NCI-H1048 (cell line): ENCODE measurements around the gene FAM234B.

Experiments used
- DNase-seq: peaks from one replicate; lab custom pipeline; 2025; lab: John Stamatoyannopoulos, UW

Gene FAM234B

DNA sequence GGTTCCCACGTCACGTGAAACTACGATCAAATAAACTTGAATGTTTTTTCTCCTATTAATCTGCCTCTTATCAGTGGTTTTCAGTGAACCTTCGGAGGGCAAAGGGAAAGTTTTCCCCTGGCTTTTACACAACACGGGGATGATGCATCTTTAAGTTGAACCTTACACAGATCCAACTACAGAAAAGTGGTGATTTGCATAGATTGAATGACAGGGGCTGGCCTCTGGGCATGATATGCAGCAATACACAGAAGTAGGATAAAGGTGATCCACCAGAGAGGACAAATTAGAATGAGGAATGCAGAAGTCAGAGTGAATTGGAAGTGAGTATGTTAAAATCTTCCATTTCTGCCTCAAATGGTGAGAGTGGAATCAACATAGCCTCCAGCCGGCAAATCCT is 47.7 kb downstream of the FAM234B start:
- no peak for DNase-seq

DNA sequence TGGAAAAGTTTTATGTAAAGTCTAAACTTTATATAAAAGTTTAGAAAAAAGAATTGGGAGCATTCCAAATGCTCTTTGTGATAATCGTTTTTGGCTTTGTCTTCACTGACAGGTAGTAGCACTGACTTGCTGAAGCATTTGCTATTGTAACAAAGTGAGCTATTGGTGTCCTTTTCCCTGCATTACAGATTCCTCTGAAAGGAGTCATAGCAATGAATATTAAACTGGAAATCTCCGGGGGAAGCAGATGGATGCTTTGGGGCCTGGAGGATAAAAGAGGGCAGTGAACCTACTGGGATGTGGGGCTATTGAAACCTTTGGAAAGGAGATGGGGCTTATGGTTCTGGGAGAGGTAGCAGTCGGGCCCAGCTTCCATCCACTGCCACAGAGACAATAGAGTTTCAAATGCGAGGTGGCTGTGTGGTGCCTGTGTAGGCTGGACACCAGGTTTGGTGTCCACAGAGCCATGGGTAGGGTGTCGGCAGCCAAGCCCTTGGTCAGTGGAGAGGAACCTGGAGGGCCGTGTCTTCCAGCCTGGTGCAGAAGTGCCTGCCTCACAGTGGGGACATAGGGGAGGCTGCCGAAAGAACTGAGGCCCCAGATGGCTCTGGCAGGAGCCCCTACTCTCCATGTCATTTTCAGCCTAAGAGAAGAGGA is 49.1 kb downstream of the FAM234B start:
- no peak for DNase-seq

DNA sequence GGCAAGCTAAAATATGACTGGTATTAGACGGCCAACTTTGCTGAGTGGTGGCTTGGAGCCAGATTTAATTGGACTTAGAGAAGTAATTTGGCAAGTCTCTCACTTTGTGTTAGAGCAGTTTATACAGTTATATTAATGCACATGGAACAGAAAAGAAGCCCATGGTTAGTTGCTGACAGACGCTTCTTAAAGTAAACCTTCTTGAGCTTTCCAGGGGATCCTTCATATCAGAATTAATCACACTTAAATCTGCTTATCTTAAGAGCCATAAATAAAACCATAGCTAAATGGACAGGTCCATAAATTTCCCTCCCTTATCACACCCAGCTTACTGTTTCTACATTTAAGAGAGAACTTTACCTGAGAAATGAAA is 49.7 kb downstream of the FAM234B start:
- no peak for DNase-seq

DNA sequence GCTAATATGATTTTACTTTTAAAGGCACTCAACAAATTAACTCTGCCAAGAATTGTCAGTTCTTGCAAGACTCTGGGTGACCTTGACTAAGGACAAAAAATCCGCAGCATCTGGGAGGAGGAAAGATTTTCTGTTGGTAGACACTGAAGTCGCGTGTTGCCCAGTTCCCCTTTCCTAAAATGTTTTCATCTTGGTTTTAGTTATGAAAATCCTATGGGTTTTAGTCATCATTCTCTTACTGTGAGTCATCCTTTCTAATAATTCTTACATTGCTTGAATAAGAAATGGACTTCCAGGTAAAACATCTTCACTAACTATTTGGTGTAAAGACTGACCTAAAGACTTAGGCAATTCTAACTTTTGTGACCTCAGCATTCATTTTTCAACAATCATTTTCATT is 50.2 kb downstream of the FAM234B start:
- no peak for DNase-seq

DNA sequence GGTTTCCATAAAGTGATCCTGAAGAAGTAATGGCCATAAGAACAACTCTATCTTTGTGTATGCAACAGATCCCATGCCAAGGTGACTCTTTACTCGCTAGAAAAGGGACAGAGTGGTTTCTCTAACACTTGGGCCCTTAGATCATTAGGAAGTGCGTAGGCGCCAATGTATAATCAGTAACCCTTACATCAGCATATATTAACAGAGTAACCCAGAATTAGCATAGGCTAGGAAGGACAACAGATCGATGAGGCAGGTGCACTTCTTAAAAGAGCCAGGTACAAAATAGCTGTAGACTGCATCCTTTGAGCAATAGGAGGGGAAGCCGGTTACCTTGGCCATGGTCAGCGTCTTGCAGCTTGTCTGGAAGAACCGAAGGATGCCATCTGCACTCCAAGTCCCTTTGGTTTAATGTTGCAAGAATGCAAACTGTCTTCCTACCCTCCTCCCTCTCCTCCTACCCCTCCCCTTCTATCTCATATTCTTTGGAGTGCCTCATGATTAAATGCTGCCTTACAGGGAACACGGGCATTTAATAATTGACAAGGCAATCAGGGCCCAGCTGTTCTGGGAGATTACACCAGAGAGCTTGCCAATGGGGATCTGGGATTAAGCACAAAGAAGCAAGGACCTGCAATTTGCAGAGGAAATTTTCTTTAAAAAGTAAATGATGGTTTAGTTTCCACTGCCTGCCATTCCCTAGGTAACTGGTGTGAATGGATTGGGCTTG is 51.2 kb downstream of the FAM234B start:
- no peak for DNase-seq

DNA sequence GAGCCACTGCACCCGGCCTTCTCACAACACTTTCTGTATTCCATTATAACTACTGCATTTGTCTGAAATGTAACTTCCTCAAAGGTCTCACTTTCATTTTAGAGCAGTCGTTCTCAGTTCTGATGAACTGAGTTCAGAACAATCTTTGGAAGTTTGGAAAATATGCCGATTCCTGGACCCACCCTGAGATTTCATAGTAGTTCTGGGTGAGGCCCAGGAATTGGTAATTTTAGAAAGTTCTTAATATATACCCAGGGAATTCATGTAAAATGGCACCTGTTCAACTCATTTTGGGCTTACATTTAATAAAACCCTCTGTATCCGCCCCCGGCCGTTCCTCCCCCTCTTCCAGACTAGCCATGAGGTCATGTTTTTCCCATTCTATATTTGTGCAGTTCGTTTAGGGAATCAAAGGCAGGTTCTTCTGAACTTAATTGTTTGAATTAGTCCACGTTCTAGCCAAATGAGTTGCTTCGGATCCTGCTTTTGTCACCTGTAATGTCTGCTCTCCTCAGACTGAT is 53.4 kb downstream of the FAM234B start:
- DNase-seq = no peak

DNA sequence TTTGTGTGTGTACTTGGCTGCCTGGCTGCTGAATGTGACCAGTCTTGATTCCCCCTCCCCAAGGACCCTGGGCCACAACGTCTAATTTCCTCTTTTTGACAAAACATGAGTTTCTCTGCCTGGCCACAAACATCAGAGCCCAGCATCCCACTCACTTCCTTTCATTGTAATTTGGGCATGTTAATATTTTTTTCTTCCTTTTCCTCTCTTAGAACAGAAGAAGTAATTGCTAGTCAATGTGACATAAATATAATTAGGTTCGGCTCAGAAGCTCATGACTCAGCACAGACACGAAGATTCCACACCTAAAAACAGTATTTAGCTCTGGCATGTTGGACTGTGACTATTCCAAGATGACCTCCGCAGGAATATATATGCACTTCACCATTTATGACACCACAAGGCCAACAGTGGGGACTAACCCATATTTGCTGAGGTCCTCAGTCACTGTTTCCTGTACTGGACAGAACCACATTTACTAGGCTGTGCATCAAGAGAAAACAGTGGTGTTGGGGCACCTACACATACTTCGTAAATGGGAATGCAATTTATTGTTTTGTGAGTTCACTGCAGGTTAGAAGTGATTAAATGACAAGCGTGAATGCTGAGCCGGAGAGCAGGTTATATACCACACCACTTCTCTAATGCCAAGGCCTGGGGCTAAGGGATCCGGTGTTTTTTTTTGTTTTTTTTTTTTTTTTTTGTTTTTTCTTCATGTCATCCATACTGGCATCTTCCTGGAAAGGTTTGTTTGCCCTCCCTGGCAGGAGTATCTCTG is 55.1 kb downstream of the FAM234B start:
- no peak for DNase-seq

DNA sequence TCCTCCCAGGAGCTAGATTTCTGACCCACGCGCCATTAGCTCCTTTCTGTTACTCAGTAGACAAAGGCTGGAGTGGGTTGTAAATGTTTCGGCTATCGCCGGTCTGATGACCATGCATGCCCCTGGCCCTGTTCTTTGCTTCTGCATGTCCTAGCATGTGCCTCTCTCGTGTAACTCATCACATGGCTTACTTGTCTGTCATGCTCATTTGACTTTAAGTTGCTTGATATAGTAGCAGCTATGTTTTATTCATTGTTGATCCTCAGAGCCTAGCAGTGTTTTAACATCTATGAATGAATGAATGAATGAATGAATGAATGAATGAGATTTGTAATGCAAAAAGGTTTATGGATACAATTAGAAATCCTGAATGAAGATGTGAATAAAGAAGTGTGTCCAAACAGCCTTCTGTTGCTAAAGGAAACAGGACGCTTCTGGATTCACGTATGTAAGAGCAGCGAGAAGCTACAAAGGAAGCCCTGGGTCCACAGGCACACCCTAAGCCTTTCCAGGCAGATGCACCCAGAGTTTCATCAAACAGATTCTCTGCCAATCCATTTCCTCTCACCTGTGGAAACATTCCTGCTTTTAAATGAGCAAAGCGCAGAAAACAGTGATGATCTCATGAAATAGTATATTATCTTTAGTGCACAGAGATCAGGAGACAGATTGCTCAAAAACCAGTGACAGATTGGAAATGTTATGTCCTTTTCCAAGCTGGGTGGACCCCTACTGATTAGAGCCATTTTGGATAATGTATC is 55.8 kb downstream of the FAM234B start:
- no peak for DNase-seq

DNA sequence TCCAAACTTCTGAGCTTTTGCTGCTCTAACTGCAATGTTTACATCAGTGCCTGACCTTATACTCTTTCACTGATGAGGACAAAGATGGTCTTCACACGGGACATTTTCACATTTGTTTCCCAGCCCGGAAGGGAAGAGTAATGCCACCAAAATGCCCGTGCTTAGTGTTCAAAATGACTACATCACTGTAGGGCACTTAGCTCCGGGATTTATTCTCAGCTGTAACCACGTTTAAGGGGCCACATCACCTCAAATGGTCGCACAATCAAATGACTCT is 56.4 kb downstream of the FAM234B start:
- no peak for DNase-seq

DNA sequence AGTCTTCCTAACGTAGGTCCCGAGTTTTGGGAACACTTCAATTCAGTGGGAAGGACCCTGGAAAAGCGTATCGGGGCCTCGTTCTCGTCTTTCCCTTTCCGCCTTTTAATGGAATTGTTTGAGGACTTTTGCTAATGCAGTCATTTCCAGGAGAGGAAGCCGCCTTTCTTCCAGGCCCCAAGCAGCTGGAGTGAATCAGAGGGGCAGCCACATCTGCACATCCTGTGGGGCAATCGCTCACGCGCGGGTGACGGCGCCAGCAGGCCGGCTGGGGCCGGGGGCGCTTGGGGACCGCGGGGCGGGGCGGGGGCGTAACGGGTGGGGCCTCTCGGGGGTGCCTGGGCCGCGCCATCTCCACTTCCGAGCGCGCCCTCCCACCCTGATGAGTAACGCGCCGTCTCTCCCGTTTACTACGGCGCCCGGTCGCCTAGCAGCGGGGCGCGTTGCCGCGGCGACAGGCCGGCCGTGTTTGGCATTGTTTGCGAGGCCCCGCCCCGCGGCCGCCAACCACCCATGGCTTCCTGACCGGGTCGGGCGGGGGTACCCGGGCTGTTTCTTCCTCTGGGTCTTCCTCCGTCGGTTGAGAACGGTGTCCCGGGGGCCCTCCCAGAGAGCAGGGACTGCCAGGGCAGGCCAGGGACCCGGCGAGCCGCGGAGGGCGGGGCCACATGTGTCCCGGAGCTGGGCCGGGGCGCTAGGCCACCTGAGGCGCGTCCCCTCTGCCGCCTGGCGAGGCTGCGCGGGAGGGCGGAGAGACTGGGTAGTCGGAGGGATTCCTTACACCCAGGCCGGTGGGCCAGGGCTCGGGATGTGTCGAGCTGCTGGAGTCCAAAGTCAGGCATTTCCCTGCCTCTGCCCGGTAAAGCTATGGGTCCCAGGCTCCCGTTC is 56.9 kb downstream of the FAM234B start:
- DNase-seq = peak; percentile 49

DNA sequence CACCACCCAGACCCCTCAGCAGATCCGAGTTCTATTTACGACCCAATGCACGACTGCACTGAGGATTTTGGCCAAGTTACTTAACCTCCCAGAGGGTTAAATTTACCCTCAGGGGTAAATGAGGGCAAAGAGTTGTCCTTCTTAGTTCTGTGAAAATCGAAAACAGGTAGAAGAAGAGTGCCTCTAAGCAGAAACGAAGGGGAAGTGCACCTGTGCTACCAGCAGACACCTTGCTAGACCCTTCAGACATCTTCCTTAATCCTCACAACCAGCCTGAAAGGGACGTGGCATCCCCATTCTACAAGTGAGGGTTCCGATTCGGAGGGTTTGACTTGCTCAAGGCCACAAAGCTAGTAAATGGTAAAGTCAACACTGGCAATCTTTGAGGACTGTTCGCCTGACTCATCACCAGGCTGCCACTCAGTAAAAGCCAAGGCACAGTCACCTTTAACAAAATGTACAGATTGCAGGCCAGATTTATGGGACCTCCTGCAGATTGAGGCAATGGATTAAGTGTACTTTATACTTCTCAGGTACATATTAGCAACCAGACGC is 57.7 kb downstream of the FAM234B start:
- DNase-seq = no peak

DNA sequence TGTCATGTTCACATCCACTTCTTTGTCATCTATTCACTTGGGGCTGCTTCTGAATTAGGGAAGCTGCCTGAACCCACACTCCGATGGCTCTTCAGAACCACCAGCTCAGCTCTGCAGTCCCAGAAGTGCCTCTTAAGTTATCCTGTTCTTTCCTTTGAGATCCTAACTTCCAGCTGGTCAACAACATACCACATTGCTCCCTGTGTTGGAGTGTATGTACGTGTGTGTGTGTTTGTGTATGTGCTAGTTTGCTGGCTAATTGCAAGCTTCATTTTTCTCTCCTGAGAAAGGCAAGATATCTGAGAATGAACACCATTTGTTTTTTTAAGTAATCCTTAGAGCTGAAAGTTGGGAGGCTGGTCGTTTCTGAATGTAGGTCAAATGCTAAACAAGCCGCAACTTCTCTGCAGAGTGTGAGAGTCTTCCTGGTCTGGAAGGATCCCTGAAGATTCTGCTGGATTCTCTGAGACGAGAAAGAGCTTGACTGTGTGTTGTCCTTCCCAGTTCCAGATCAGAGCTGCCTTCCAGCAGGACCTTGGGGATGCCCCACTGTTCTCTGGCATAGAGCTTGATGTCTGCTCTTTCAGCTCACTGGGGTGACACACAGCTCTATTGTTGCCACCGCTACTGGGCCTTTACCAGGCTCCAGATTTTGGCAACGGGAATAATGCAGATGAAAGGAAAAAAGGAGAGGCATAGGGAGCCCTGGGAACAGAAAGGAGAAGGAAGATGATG is 58.4 kb downstream of the FAM234B start:
- no peak for DNase-seq

DNA sequence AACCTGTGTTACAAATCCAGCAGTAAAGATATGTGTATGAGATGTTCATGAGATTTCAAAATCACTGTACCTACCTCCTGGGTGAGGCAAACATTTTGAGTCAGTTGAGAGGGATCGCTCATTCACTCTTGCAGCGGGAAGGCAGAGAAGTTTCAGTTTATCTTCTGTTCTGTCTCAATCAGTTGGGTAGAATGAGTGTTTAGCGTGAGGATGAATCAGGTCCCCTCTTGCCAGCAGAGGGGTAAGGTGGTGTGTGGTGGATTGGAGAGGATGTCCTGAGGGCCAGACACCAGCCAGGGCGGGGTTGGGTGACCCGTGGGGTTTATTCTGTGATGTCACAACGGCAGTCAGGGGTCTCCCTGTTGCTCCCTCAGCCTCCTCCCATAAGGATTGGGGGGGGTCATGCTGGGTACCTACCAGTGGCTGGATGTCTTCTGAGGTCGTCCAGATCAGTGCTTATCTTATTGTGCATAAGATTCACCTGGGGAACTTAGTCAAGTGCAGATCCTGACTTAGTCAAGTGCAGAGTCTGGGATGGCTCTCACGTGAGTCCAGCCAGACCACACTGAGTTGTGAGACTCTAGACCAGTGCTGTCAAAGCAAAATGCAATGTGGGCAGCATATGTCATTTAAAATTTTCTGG is 59.3 kb downstream of the FAM234B start, which contains the start of gene GSG1:
GSG1 (minus strand) TSS at position 277 of the 643 bp plus-strand sequence; CDS start at position 122, 155 bp downstream.
- no peak for DNase-seq

DNA sequence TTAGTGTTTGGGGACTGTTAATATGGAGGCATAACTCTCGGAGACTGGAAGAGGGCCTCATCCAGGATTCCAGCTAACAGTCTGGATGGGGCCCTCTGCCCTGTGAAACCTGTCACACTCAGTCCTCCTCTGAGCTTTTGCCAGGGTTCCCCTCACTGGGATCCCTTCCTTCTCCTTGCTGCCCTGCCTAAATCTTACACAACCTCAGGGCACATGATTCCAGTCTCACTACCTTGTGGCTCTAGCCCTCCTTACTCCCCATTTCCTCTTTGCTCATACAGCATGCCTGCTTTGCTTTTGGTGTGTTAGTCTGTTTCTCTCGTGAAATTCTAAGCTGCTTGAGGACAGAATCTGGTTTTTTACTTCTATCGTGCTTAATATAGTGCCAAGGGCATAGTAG is 60.2 kb downstream of the FAM234B start:
- DNase-seq = no peak

DNA sequence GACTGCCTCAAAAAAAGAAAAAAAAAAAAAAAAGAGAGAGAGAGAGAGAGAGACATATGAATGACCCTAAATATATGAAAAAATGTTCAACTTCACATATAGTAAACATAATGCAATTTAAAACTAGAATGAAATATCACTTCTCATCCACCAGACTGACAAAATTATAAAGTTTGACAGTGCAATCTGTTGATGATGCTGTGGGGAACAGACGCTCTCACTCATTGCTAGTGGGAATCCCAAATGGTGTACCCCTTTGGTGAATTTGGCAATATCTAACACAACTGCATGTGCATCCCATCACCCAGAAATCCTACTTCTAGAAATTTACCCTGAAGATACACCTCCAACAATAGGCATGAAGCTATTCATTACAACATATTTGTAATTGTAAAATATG is 61.6 kb downstream of the FAM234B start:
- DNase-seq = no peak

DNA sequence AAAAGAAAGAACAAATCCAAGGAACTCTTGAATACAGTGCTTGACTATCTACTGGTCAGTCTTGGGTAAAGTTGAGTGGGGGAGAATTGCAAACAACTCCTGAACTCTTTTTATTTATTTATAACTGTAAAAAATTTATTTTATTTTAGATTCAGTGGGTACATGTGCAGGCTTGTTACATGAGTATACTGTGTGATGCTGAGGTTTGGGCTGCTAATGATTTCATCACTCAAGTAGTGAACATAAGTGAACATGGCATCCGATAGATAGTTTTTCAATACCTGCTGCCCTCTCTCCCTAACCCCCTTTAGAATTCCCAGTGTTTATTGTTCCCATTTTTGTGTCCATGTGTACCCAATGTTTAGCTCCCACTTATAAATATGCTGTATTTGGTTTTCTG is 62.5 kb downstream of the FAM234B start:
- DNase-seq = no peak

DNA sequence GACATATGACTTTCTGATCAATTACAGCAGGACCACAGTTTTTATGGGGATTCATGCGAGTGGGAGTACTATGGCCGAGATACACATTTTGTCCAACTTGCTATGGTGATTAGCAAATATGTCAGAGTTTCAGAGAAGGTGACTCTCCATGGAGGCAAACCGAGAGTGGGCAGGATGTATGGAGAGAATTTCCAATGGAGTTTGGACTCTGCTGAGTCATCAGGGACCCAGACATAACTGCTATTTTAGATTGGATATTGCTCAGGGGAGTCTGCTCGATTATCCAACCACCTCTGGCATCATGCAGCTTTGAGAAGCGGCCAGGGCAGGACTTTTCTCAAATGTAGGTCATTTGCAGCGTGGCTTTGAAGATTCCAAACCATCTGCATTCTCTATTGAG is 68.8 kb downstream of the FAM234B start:
- DNase-seq = no peak

DNA sequence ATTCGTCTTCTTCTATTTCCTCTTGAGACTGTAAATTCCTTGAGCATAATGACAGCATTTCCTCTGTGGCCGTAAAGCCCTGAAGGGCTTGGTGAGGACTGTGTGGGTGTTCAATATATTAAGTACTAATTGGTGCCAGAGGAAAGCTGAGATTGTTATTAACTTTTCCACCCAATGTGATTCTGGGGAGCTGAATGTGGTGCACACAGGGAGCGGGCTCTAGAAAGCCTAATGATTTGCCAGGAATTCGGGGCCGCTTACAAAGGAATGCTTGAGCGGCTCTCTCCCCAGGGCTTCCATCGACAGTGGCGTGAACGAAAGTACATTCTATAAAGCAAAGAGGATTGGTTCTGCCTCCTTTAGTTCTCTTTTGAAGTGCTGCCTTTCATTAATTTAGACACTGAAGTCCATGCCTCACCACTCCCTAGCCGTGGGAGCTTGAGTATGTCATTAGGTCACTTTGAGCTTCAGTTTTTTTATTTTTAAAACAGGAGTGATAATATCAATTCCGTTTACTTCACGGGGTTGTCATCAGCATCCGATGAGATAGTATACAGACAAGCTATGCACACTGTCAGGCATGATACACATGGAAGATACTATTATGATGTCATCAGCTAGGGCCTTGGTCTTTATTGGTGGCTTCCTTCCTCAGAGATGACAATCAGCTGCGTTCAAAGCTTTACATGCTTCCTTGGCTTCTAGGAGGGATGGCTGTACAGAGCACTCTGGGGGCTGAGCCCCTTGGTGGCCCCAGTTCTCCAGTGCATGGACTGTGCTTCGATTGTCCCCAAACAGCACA is 70.3 kb downstream of the FAM234B start:
- DNase-seq = no peak

DNA sequence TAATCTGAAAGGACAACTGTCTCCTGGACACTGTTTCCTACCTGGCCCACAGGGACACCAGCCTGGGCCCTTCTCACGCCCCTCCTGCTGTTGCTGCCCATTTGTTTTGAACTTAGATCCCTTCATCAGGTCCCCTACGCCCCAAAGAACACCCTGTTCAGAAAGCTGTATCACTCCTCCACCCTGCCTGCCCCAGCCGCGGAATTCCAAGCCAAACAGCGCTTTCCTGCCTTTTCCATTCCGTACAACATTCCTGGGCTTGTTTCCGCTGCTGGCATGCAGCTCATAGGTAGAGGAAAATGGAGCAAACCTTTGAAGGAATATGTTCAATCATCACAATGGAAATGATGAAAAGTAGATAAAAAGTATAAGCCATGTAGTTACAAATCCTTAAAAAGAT is 72.1 kb downstream of the FAM234B start:
- DNase-seq = no peak
